ENCODE data around the gene TTC4. TPM values are rescaled to one million over a fixed set of nuclear protein-coding genes. Genes with fewer than 3 reads are reported as not detected.

TTC4 gene
- total RNA-seq, 1 donor from 2014 or later, result 29.7 TPM

GRCh38 chr1:54701996-54702395, 13.7 kb upstream of the TTC4 start:
- no peak for DNase-seq (ENCODE audit: low read depth)

GRCh38 chr1:54703471-54703870, 12.2 kb upstream of the TTC4 start:
- DNase-seq (ENCODE audit: low read depth), result no peak

GRCh38 chr1:54705153-54705552, 10.5 kb upstream of the TTC4 start:
- peak; percentile 11 for DNase-seq (ENCODE audit: low read depth)

- DNase-seq (ENCODE audit: low read depth), result no peak
Measured at GRCh38 chr1:54706419-54706818, 9.2 kb upstream of the TTC4 start.

- DNase-seq (ENCODE audit: low read depth), result no peak
Measured at GRCh38 chr1:54708385-54708784, 7.3 kb upstream of the TTC4 start.

GRCh38 chr1:54709547-54710292, 5.9 kb upstream of the TTC4 start:
- DNase-seq (ENCODE audit: low read depth), result no peak

GRCh38 chr1:54710434-54710833, 5.2 kb upstream of the TTC4 start:
- no peak for DNase-seq (ENCODE audit: low read depth)

GRCh38 chr1:54710841-54711240, 4.8 kb upstream of the TTC4 start:
- DNase-seq (ENCODE audit: low read depth), result no peak

- DNase-seq (ENCODE audit: low read depth), result no peak
Measured at GRCh38 chr1:54711536-54711935, 4.1 kb upstream of the TTC4 start.

GRCh38 chr1:54714881-54715492, 674 bp upstream of the TTC4 start:
- no peak for DNase-seq (ENCODE audit: low read depth)

- no peak for DNase-seq (ENCODE audit: low read depth)
Measured at GRCh38 chr1:54716299-54717047, 812 bp downstream of the TTC4 start.

GRCh38 chr1:54721719-54722118, 6.1 kb downstream of the TTC4 start:
- DNase-seq (ENCODE audit: low read depth), result no peak

- DNase-seq (ENCODE audit: low read depth), result no peak
Measured at GRCh38 chr1:54723985-54724384, 8.3 kb downstream of the TTC4 start.

GRCh38 chr1:54724771-54725170, 9.1 kb downstream of the TTC4 start:
- no peak for DNase-seq (ENCODE audit: low read depth)

GRCh38 chr1:54728027-54728426, 12.4 kb downstream of the TTC4 start:
- no peak for DNase-seq (ENCODE audit: low read depth)

- DNase-seq (ENCODE audit: low read depth), result no peak
Measured at GRCh38 chr1:54736685-54737084, 21.0 kb downstream of the TTC4 start.

GRCh38 chr1:54738244-54738643, 22.6 kb downstream of the TTC4 start:
- DNase-seq (ENCODE audit: low read depth), result no peak

GRCh38 chr1:54741531-54741930, 25.9 kb downstream of the TTC4 start:
- no peak for DNase-seq (ENCODE audit: low read depth)

GRCh38 chr1:54742282-54742681, 26.6 kb downstream of the TTC4 start:
- DNase-seq (ENCODE audit: low read depth), result peak; percentile 25

GRCh38 chr1:54743416-54744226, 28.0 kb downstream of the TTC4 start:
- no peak for DNase-seq (ENCODE audit: low read depth)

GRCh38 chr1:54744696-54745095, 29.0 kb downstream of the TTC4 start:
- no peak for DNase-seq (ENCODE audit: low read depth)

GRCh38 chr1:54745274-54745673, 29.6 kb downstream of the TTC4 start:
- no peak for DNase-seq (ENCODE audit: low read depth)
